Measurements from ENCODE around the gene JARID2. TPM values are rescaled to one million over a fixed set of nuclear protein-coding genes. Genes with fewer than 3 reads are reported as not detected.

Gene JARID2
- total and polyA plus RNA-seq, 4 donors, result 1.4 to 12.3 (median 3.4) TPM

DNA sequence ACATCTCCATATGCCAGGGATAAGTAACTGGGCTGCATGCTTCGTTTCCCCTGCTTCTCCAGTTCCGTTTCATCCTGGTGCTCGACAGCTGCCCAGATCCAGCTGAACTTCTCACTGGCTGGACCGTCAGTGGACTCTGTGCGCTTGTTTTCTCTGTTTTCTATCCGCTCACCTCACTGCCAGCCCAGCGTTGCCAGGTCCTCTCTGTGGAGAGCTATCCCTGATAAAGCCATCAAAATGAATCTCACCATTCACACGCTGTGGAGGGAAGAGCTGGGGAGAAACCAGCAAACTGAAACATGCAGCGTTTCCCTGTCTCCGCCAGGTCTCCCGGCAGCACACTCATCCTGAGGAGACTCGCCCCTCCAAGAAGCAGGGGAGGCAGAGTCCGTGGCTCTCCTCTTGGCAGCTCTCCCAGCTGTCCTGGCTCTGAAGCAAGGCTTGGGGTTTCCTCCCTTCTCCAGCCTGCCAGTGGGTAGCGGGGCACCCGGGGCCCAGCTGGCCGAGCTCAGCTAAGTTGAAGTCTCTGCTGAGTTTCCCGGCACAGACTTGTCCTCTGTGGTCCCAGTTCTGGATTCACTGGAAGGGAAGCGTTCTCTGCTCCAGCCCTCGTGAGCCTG lies 256.1 kb downstream of the JARID2 start:
- no peak overlapping the region for H3K4me3 ChIP-seq (ENCODE audit: low read depth in 1 of 3, low read length in 3 of 3)
- H3K27ac ChIP-seq (ENCODE audit: low read depth in 1 of 2, low read length in 2 of 2), result no peak overlapping the region
- peaks cover 3 to 25% (median 16%) of the 10 kb centered on the region in 4 donors for H3K4me1 ChIP-seq (ENCODE audit: control insufficient read depth in 4 of 4, insufficient read depth in 4 of 4, low read length in 3 of 4)
- TF ChIP-seq, protein P1, sequence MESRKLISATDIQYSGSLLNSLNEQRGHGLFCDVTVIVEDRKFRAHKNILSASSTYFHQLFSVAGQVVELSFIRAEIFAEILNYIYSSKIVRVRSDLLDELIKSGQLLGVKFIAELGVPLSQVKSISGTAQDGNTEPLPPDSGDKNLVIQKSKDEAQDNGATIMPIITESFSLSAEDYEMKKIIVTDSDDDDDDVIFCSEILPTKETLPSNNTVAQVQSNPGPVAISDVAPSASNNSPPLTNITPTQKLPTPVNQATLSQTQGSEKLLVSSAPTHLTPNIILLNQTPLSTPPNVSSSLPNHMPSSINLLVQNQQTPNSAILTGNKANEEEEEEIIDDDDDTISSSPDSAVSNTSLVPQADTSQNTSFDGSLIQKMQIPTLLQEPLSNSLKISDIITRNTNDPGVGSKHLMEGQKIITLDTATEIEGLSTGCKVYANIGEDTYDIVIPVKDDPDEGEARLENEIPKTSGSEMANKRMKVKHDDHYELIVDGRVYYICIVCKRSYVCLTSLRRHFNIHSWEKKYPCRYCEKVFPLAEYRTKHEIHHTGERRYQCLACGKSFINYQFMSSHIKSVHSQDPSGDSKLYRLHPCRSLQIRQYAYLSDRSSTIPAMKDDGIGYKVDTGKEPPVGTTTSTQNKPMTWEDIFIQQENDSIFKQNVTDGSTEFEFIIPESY (IDR thresholded peaks at IDR 0.05), result no peak
- no peaks in the 10 kb centered on the region for H3K27me3 ChIP-seq (ENCODE audit: control insufficient read depth in 4 of 4, insufficient read depth in 4 of 4, low read length in 3 of 4)
- H3K9me3 ChIP-seq (ENCODE audit: control insufficient read depth in 4 of 4, low read length in 3 of 4), result no peaks in the 10 kb centered on the region
- peaks cover 3 to 14% (median 7%) of the 10 kb centered on the region in 4 donors for H3K36me3 ChIP-seq (ENCODE audit: control insufficient read depth in 4 of 4, insufficient read depth in 3 of 4, low read depth in 1 of 4, low read length in 3 of 4)
- DNase-seq (ENCODE audit: low spot score), result no peak
- 84% methylated on average over 19 of the region's 19 CpGs for WGBS
- no peak overlapping the region for H3K9ac ChIP-seq (ENCODE audit: low read depth in 1 of 2, low read length in 2 of 2)

DNA sequence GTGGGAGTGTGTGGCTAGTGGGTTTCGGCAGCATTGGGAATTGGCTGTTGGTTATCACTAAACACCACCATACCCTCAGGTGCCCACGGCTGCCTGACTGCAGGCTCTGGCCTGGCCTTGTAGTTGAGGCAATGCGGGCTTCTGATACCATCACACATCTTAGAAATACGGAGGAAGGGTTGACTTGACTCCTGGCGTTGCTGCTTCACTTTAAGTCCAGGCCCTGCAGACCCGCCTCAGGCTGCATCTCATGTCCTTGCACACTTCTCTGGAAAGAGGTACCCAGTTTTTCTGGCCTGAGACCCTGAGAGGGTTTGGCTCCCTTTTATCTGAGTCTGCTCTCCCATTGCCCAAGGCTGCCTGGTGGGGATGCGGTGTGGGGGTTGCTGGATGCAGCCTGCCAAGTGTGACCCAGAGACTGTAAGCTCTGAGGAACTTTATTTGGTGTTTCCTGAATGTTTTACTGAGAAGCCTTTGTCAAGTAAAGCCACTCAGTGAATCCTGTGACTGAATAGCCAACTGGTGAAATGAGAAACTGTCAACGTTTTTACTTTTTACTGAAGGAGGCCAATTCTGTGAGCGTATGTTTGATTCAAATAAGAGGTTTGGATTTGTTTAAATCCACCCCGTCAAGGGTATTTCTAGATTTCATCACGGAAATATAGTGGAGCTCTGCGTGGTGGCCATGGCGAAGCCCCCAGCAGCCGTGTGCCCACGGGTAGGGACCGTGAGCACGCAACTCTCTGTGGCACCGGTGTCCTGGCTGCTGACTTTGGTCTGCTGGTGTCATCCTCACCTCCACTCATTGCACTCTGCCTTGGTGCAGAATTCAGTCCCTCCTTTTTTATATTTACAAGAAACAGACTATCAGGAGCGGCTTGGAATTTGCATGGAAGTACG lies 256.8 kb downstream of the JARID2 start:
- H3K27ac ChIP-seq (ENCODE audit: low read depth in 1 of 2, low read length in 2 of 2), result no peak overlapping the region
- 94% methylated on average over 20 of the region's 20 CpGs for WGBS

More for the DNA sequence above, 256.8 kb downstream of the JARID2 start:
- Histone ChIP-seq H3K9ac (ENCODE audit: low read depth in 1 of 2, low read length in 2 of 2) (no peak overlapping the region), H3K36me3 (ENCODE audit: control insufficient read depth in 4 of 4, insufficient read depth in 3 of 4, low read depth in 1 of 4, low read length in 3 of 4) (peaks cover 3 to 14% (median 7%) of the 10 kb centered on the region in 4 donors), H3K4me1 (ENCODE audit: control insufficient read depth in 4 of 4, insufficient read depth in 4 of 4, low read length in 3 of 4) (peaks cover 3 to 25% (median 16%) of the 10 kb centered on the region in 4 donors), H3K9me3 (ENCODE audit: control insufficient read depth in 4 of 4, low read length in 3 of 4) (no peaks in the 10 kb centered on the region), H3K4me3 (ENCODE audit: low read depth in 1 of 3, low read length in 3 of 3) (no peak overlapping the region), H3K27me3 (ENCODE audit: control insufficient read depth in 4 of 4, insufficient read depth in 4 of 4, low read length in 3 of 4) (no peaks in the 10 kb centered on the region)
- no peak for DNase-seq (ENCODE audit: low spot score)
- TF ChIP-seq SP1 (IDR thresholded peaks at IDR 0.05) (no peak), RAD21 (IDR thresholded peaks at IDR 0.05) (no peak), YY1 (IDR thresholded peaks at IDR 0.05) (no peak), NR2F2 (IDR thresholded peaks at IDR 0.05) (no peak), FOXA2 (IDR thresholded peaks at IDR 0.05) (no peak), HNF4G (IDR thresholded peaks at IDR 0.05) (no peak), HNF4A (conservative IDR thresholded peaks at IDR 0.05) (no peak), FOXA1 (IDR thresholded peaks at IDR 0.05) (no peak), JUND (IDR thresholded peaks at IDR 0.05) (no peak), EGR1 (IDR thresholded peaks at IDR 0.05; ENCODE audit: low read depth in 2 of 2) (no peak), GABPA (IDR thresholded peaks at IDR 0.05 in 1 of 2, conservative IDR thresholded peaks at IDR 0.05 in 1 of 2) (no peak), TAF1 (conservative IDR thresholded peaks at IDR 0.05) (no peak), RXRA (IDR thresholded peaks at IDR 0.05) (no peak)
- TF ChIP-seq, protein P1 (IDR thresholded peaks at IDR 0.05), result no peak
- TF ChIP-seq, protein P2, sequence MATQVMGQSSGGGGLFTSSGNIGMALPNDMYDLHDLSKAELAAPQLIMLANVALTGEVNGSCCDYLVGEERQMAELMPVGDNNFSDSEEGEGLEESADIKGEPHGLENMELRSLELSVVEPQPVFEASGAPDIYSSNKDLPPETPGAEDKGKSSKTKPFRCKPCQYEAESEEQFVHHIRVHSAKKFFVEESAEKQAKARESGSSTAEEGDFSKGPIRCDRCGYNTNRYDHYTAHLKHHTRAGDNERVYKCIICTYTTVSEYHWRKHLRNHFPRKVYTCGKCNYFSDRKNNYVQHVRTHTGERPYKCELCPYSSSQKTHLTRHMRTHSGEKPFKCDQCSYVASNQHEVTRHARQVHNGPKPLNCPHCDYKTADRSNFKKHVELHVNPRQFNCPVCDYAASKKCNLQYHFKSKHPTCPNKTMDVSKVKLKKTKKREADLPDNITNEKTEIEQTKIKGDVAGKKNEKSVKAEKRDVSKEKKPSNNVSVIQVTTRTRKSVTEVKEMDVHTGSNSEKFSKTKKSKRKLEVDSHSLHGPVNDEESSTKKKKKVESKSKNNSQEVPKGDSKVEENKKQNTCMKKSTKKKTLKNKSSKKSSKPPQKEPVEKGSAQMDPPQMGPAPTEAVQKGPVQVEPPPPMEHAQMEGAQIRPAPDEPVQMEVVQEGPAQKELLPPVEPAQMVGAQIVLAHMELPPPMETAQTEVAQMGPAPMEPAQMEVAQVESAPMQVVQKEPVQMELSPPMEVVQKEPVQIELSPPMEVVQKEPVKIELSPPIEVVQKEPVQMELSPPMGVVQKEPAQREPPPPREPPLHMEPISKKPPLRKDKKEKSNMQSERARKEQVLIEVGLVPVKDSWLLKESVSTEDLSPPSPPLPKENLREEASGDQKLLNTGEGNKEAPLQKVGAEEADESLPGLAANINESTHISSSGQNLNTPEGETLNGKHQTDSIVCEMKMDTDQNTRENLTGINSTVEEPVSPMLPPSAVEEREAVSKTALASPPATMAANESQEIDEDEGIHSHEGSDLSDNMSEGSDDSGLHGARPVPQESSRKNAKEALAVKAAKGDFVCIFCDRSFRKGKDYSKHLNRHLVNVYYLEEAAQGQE (IDR thresholded peaks at IDR 0.05), result no peak
- TF ChIP-seq, protein P3, sequence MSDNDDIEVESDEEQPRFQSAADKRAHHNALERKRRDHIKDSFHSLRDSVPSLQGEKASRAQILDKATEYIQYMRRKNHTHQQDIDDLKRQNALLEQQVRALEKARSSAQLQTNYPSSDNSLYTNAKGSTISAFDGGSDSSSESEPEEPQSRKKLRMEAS (IDR thresholded peaks at IDR 0.05), result no peak
- TF ChIP-seq, protein P4, sequence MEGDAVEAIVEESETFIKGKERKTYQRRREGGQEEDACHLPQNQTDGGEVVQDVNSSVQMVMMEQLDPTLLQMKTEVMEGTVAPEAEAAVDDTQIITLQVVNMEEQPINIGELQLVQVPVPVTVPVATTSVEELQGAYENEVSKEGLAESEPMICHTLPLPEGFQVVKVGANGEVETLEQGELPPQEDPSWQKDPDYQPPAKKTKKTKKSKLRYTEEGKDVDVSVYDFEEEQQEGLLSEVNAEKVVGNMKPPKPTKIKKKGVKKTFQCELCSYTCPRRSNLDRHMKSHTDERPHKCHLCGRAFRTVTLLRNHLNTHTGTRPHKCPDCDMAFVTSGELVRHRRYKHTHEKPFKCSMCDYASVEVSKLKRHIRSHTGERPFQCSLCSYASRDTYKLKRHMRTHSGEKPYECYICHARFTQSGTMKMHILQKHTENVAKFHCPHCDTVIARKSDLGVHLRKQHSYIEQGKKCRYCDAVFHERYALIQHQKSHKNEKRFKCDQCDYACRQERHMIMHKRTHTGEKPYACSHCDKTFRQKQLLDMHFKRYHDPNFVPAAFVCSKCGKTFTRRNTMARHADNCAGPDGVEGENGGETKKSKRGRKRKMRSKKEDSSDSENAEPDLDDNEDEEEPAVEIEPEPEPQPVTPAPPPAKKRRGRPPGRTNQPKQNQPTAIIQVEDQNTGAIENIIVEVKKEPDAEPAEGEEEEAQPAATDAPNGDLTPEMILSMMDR (IDR thresholded peaks at IDR 0.05; ENCODE audit: low read depth, low read length, missing input control), result no peak
- TF ChIP-seq, protein P5, sequence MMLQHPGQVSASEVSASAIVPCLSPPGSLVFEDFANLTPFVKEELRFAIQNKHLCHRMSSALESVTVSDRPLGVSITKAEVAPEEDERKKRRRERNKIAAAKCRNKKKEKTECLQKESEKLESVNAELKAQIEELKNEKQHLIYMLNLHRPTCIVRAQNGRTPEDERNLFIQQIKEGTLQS (IDR thresholded peaks at IDR 0.05), result no peak

Measured in liver (tissue), 9 donors.